Skeletal muscle satellite cell (primary cell): Measurements from ENCODE around the gene RNF111.

Experiments used
- H3K27me3 ChIP-seq: 2 replicates; pipeline ENCODE4 v1.7.0; 2013; ENCODE audit warnings: low read length; ENCODE audit not compliant: control insufficient read depth, insufficient read depth
- H3K36me3 ChIP-seq: 2 replicates; pipeline ENCODE4 v1.7.0; 2013; ENCODE audit warnings: mild to moderate bottlenecking, control low read depth, low read length; ENCODE audit not compliant: insufficient read depth
- H3K4me1 ChIP-seq: 2 replicates; pipeline ENCODE4 v1.7.0; 2013; ENCODE audit warnings: low read length; ENCODE audit not compliant: control insufficient read depth, insufficient read depth
- H3K4me2 ChIP-seq: 2 replicates; pipeline ENCODE4 v1.7.0; 2013; ENCODE audit warnings: mild to moderate bottlenecking, low read length
- H3K4me3 ChIP-seq: 2 replicates; pipeline ENCODE4 v1.7.0; 2013; ENCODE audit warnings: low read length
- H3K9ac ChIP-seq: 2 replicates; pipeline ENCODE4 v1.7.0; 2013; ENCODE audit warnings: mild to moderate bottlenecking, low read depth, low read length, moderate library complexity
- H3K9me3 ChIP-seq: replicated peaks from 2 replicates; pipeline ENCODE4 v1.7.0; 2013; ENCODE audit warnings: mild to moderate bottlenecking, control low read depth, low read length

RNF111 gene

DNA sequence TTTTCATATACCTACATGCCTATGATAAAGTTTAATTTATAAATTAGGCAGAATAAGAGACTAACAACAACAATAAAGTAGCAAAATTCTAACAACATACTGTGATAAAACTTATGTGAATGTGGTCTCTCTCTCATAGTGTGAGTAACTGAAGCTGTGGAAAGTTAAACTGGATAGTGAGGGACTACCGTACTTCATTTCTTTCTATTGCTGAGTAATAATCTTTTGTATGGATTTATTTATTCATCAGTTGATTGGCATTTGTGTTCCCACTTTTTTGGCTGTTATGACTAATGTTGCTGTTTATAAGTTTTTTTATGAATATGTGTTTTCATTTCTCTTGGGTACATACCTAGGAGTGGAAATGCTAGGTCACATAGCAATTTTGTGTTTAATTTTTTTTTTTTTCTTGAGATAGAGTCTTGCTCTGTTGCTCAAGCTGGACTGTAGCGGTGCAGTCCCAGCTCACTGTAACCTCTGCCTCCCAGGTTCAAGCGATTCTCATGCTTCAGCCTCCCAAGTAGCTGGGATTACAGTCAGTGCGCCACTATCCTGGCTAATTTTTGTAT is 41.0 kb downstream of the RNF111 start:
- Histone ChIP-seq H3K27me3 (no peaks in the 10 kb centered on the region), H3K9ac (no peak overlapping the region), H3K4me2 (no peak overlapping the region), H3K4me3 (no peak overlapping the region), H3K4me1 (peaks cover 6% of the 10 kb centered on the region), H3K9me3 (no peaks in the 10 kb centered on the region), H3K36me3 (peaks cover 24% of the 10 kb centered on the region)

DNA sequence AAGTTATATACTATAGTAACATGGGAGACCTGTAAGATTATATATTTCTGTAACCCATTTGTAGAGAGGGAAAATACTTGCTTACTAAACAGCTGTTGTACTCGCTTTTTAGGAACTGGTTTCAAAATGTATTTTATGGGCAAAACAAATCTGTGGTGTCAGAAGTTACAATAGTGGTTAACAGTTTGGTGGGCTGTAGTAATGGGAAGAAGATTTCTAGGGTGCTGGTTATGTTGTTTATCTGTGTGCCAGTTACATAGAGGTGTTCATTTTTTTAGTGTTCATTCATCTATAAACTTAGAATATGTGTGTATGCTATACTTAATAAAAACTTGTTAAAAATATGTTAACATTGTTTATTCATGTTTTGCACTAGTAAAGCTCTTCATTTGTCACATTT is 42.1 kb downstream of the RNF111 start:
- Histone ChIP-seq H3K9me3 (no peaks in the 10 kb centered on the region), H3K4me2 (no peak overlapping the region), H3K36me3 (peaks cover 29% of the 10 kb centered on the region)

DNA sequence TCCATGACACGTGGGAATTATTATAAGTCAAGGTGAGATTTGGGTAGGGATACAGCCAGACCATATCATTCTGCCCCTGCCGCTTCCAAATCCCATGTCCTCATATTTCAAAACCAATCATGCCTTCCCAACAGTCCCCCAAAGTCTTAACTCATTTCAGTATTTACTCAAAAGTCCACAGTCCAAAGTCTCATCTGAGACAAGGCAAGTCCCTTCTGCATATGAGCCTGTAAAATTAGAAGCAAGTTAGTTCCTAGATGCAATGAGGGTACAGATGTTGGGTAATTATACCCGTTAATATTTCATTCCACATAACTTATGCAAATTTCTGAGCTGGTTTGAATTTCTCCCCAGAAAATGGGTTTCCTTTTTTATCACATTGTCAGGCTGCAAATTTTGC is 47.7 kb downstream of the RNF111 start:
- H3K4me1 ChIP-seq = no peaks in the 10 kb centered on the region
- H3K36me3 ChIP-seq = peaks cover 31% of the 10 kb centered on the region
- no peak overlapping the region for H3K4me3 ChIP-seq

More for the DNA sequence above, 42.1 kb downstream of the RNF111 start:
- Histone ChIP-seq H3K9ac (no peak overlapping the region), H3K27me3 (no peaks in the 10 kb centered on the region), H3K4me1 (peaks cover 6% of the 10 kb centered on the region), H3K4me3 (no peak overlapping the region)

DNA sequence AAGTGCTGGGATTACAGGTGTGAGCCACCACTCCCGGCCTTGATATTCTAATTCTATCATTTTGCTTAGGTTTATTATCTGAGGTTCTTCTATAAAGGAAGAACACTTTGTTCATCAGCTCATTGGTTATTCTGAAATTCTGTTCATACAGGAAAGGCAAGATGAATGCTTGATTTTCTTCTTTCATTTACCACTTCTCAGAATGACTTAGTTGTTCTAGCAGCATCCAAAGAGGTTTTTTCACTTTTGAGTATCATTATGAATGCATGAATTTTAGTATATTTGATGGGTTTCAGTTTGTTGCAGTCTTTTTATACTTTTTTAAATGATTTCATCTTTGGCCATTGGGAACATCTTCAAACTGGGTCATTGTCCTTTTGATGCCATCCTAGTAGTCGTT is 51.8 kb downstream of the RNF111 start:
- H3K36me3 ChIP-seq = peaks cover 3% of the 10 kb centered on the region
- no peaks in the 10 kb centered on the region for H3K27me3 ChIP-seq
- no peaks in the 10 kb centered on the region for H3K4me1 ChIP-seq
- H3K9ac ChIP-seq = no peak overlapping the region
- H3K4me3 ChIP-seq = no peak overlapping the region
- H3K4me2 ChIP-seq = no peak overlapping the region
- no peaks in the 10 kb centered on the region for H3K9me3 ChIP-seq

More for the DNA sequence above, 47.7 kb downstream of the RNF111 start:
- no peak overlapping the region for H3K9ac ChIP-seq
- no peaks in the 10 kb centered on the region for H3K27me3 ChIP-seq
- no peak overlapping the region for H3K4me2 ChIP-seq
- no peaks in the 10 kb centered on the region for H3K9me3 ChIP-seq

DNA sequence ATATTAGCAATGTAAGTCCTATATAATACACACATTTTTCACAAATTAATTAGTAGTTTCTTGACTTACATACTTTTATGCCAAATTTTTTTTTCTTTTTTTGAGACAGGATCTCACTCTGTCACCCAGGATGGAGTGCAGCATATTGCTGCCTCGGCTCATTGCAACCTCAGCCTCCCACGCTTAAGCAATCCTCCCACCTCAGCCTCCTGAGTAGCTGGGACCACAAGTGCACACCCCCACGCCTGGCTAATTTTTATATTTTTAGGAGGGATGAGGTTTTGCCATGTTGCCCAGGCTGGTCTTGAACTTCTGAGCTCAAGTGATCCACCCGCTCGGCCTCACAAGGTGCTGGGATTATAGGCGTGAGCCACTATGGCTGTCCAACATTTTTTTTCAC is 54.6 kb downstream of the RNF111 start:
- Histone ChIP-seq H3K4me1 (no peaks in the 10 kb centered on the region), H3K36me3 (peaks cover 3% of the 10 kb centered on the region), H3K4me2 (no peak overlapping the region), H3K9me3 (no peaks in the 10 kb centered on the region), H3K27me3 (no peaks in the 10 kb centered on the region), H3K9ac (no peak overlapping the region), H3K4me3 (no peak overlapping the region)

DNA sequence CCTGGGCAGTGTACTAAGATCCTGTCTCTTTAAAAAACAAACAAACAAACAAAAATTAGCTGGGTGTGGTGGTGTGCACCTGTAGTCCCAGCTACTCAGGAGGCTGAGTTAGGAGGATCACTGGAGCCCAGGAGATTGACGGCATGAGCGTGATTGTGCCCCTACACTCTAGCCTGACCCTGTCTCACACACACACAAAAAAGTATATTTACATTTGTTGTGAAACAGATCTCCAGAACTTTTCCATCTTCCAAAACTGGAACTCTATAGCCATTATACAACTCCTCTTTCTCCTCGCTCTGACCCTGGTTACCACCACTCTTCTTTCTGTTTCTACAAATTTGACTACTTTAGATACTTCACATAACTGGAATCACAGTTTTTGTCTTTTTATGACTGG is 61.4 kb downstream of the RNF111 start:
- H3K4me2 ChIP-seq = no peak overlapping the region
- H3K36me3 ChIP-seq = peaks cover 17% of the 10 kb centered on the region
- no peak overlapping the region for H3K4me3 ChIP-seq
- H3K9ac ChIP-seq = no peak overlapping the region
- no peaks in the 10 kb centered on the region for H3K4me1 ChIP-seq
- no peaks in the 10 kb centered on the region for H3K27me3 ChIP-seq
- H3K9me3 ChIP-seq = no peaks in the 10 kb centered on the region

DNA sequence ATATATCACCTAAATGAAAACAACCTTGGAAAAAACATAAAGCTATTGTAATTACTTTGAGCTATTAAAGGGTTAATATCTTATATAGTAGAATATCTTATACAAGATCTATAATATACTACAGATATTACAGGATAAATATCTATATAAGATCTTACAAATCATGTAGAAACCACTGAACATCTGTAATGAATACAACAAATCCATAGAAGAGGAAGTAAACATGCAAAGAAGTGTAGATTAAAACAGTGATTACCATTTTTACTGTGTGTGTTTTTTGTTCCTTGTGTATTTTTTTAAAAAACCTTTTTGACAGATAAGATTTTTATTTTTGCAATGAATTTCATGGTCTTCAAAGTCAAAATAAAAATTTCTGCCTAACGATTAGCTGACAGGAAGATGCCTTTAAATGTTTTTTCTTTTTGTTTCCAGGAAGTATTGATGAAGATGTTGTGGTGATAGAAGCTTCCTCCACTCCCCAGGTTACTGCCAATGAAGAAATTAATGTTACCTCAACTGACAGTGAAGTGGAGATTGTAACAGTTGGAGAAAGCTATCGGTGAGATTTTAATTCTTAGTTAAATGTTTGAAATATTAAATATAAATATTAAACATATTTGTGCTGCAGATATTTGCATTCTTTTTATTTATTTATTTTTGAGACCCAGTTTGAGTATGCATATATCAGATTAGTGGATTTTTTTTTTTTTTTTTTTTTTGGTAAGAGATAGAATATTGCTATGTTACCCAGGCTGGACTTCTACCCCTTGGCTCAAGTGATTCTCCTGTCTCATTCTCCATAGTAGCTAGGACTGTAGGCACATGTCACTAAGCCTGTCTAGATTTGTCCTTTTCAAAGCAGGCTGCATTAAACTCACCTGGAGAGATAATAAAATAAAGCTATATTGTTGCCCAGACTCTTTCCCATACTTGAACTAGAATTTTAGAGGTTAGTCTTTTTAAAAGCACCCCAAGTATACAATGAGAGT is 64.7 kb downstream of the RNF111 start:
- no peaks in the 10 kb centered on the region for H3K4me1 ChIP-seq
- H3K9ac ChIP-seq = no peak overlapping the region
- no peaks in the 10 kb centered on the region for H3K9me3 ChIP-seq
- no peak overlapping the region for H3K4me2 ChIP-seq
- H3K36me3 ChIP-seq = peaks cover 46% of the 10 kb centered on the region
- H3K4me3 ChIP-seq = no peak overlapping the region
- H3K27me3 ChIP-seq = no peaks in the 10 kb centered on the region

DNA sequence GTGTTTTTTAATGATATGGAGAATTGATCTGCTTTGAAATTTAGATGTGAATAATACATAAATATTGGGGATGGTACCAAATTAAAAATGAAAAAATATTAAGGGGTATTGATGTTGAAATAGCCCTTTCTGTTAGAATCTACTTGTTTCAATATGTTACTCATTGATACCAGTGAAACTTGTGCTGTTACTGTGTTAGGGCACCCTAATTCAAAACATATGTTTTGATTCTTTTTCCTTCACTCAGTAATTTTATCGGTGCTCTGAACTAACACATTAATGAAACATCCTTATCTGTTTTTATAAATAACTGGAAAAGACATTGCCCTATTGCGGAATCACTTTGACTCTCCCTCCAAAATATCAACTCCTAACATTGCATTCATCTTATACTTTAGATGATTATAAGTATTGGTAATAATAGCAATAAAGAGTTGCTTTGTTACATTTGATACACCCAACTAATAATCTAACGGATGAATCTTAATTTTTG is 65.5 kb downstream of the RNF111 start:
- H3K4me2 ChIP-seq = no peak overlapping the region
- no peaks in the 10 kb centered on the region for H3K4me1 ChIP-seq
- H3K4me3 ChIP-seq = no peak overlapping the region
- H3K36me3 ChIP-seq = peaks cover 54% of the 10 kb centered on the region
- H3K9me3 ChIP-seq = no peaks in the 10 kb centered on the region
- no peak overlapping the region for H3K9ac ChIP-seq
- H3K27me3 ChIP-seq = no peaks in the 10 kb centered on the region

DNA sequence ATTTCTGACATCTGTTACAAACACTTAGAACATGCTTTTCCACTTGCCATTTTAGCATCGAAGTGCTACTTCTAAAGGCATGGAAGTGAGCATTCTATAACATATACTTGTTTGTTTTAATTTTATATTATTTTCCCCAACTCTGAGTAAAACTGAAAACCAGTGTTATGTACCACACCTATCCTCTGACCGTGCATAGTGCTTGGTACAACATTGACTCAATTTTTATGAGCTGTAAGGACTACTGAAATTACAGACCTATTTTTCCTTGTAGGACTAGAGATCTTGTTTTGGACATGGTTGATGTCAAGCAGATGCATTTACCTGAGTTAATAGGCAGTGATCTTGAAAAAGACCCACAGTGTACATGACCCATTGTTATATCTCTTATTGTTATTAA is 66.0 kb downstream of the RNF111 start:
- Histone ChIP-seq H3K4me1 (no peaks in the 10 kb centered on the region), H3K9me3 (no peaks in the 10 kb centered on the region), H3K4me3 (no peak overlapping the region), H3K9ac (no peak overlapping the region), H3K27me3 (no peaks in the 10 kb centered on the region), H3K36me3 (peaks cover 55% of the 10 kb centered on the region), H3K4me2 (no peak overlapping the region)

DNA sequence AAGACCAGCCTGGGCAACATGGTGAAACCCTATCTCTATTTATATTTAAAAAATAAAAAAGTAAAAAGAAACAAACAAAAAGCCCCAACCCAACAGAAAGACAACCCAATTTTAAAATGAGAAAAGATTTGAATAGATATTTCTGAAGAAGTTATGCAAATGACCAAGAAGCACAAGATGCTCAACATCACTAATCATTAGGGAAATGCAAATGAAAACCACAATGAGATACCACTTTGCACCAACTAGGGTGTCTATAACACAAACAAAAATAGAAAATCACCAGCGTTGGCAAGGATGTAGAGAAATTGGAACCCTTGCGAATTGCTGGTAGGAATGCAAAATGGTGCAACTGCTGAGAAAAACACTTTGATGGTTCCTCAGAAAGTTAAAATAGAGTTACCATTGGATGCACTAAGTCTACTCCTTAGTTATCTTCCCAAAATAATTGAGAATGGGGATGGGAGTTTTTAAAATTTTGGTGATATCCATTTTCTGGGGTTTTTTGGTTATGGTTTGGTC is 71.7 kb downstream of the RNF111 start:
- no peaks in the 10 kb centered on the region for H3K27me3 ChIP-seq
- H3K9me3 ChIP-seq = no peaks in the 10 kb centered on the region
- no peaks in the 10 kb centered on the region for H3K4me1 ChIP-seq
- no peak overlapping the region for H3K4me2 ChIP-seq
- no peak overlapping the region for H3K4me3 ChIP-seq
- peaks cover 82% of the 10 kb centered on the region for H3K36me3 ChIP-seq
- H3K9ac ChIP-seq = no peak overlapping the region

DNA sequence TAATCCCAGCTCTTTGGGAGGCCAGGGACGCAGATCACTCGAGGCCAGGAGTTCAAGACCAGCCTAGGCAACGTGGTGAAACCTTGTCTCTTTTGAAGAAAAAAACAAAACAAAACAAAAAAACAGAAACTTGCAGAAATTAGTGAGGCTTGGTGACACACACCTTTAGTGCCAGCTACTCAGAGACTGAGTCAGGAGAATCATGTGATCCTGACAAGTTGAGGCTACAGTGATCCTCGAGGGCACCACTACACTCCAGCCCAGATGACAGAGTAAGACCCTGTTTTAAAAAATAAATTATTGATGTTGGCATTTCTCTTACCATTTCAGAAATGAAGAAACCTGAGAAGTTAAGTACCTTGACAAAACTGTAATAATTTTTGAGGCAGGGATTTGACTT is 72.9 kb downstream of the RNF111 start:
- Histone ChIP-seq H3K27me3 (no peaks in the 10 kb centered on the region), H3K4me1 (no peaks in the 10 kb centered on the region), H3K9ac (no peak overlapping the region), H3K36me3 (peaks cover 79% of the 10 kb centered on the region), H3K4me3 (no peak overlapping the region), H3K9me3 (no peaks in the 10 kb centered on the region), H3K4me2 (no peak overlapping the region)
